Progenitor cell of endocrine pancreas (in vitro differentiated cells): ENCODE measurements around the gene MAP4. TPM values are rescaled to one million over a fixed set of nuclear protein-coding genes. Genes with fewer than 3 reads are reported as not detected.

ENCODE experiments used
- DNase-seq: peaks from one replicate; pipeline ENCODE4 v3.0.0; 2021; ENCODE audit warnings: low spot score; ENCODE audit not compliant: unreplicated experiment
- H3K27ac Mint-ChIP-seq: 2 replicates; pipeline ENCODE4 v1.8.0; 2021; ENCODE audit warnings: mild to moderate bottlenecking, moderate library complexity, mixed read lengths
- H3K27me3 Mint-ChIP-seq: 2 replicates; pipeline ENCODE4 v1.8.0; 2021; ENCODE audit warnings: mixed read lengths
- H3K36me3 Mint-ChIP-seq: 2 replicates; pipeline ENCODE4 v1.8.0; 2022; ENCODE audit warnings: mixed read lengths; ENCODE audit not compliant: insufficient read depth
- H3K4me1 Mint-ChIP-seq: 2 replicates; pipeline ENCODE4 v1.8.0; 2021; ENCODE audit warnings: low read depth, mixed read lengths
- H3K4me3 Mint-ChIP-seq: 2 replicates; pipeline ENCODE4 v1.8.0; 2021; ENCODE audit warnings: low read depth, mild to moderate bottlenecking, moderate library complexity, mixed read lengths
- H3K9me3 Mint-ChIP-seq: 2 replicates; pipeline ENCODE4 v1.8.0; 2021; ENCODE audit warnings: low read depth, mixed read lengths
- total RNA-seq: library from RNA; stranded (reverse); gene quantifications from 2 replicates; pipeline ENCODE4 v1.2.1, GENCODE V29; 2021
- TF ChIP-seq, protein P1 (sequence below): fragments of 200-600 bp; sonication (generic); IDR thresholded peaks from one replicate; pipeline ENCODE4 v1.5.0; 2021; ENCODE audit warnings: antibody characterized with exemption, mild to moderate bottlenecking; ENCODE audit not compliant: unreplicated experiment

The MAP4 gene
- total RNA-seq, 1 donor from 2014 or later, result 121 TPM

DNA sequence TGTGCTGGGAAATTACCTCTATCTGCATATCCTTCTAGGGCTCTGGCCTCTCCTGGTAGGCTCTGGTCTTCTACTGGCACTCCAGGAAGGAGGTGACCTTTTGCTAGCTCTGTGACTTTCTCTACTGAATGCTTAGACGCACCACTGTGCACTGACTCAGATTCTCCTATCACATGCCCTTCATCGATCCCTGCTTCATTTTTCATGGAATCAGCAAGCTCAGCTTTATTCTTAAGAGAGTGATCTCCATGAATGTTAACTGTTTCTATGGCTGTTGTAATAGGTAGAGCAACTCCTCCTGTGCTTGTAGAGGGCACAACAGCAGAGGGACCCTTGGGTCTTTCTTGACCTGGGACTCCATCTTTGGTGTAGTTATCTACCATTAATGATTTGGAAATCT lies 106.6 kb downstream of the MAP4 start:
- Mint-ChIP-seq H3K36me3 (peaks cover 34% of the 10 kb centered on the region), H3K9me3 (no peaks in the 10 kb centered on the region), H3K4me3 (no peak overlapping the region), H3K27me3 (no peaks in the 10 kb centered on the region), H3K4me1 (peaks cover 32% of the 10 kb centered on the region), H3K27ac (peak overlapping the region; percentile 26)
- DNase-seq, result no peak
- TF ChIP-seq, protein P1, sequence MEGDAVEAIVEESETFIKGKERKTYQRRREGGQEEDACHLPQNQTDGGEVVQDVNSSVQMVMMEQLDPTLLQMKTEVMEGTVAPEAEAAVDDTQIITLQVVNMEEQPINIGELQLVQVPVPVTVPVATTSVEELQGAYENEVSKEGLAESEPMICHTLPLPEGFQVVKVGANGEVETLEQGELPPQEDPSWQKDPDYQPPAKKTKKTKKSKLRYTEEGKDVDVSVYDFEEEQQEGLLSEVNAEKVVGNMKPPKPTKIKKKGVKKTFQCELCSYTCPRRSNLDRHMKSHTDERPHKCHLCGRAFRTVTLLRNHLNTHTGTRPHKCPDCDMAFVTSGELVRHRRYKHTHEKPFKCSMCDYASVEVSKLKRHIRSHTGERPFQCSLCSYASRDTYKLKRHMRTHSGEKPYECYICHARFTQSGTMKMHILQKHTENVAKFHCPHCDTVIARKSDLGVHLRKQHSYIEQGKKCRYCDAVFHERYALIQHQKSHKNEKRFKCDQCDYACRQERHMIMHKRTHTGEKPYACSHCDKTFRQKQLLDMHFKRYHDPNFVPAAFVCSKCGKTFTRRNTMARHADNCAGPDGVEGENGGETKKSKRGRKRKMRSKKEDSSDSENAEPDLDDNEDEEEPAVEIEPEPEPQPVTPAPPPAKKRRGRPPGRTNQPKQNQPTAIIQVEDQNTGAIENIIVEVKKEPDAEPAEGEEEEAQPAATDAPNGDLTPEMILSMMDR, result no peak

DNA sequence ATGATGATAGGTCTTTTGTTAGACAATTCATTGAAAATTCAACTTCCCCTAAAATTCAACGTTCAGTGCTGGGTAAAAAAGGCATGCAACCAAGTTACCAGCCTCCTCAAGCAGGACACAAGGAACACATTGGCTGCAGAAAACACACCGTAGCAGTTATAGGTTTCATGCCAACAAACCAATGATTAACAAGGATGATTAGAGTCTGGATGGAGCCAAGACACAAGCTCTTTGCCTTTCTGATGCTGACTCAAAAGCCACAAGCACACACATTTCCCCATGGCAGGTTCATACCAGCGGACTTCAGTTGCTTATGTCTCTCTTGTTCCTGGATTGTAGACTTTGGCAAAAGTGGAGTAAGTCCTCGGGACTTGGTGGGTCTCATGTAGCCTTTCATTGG lies 107.5 kb downstream of the MAP4 start:
- Mint-ChIP-seq H3K36me3 (peaks cover 33% of the 10 kb centered on the region), H3K27me3 (no peaks in the 10 kb centered on the region), H3K4me1 (peaks cover 32% of the 10 kb centered on the region), H3K9me3 (no peaks in the 10 kb centered on the region), H3K27ac (no peak overlapping the region), H3K4me3 (no peak overlapping the region)
- TF ChIP-seq, protein P1, result no peak
- DNase-seq, result no peak

DNA sequence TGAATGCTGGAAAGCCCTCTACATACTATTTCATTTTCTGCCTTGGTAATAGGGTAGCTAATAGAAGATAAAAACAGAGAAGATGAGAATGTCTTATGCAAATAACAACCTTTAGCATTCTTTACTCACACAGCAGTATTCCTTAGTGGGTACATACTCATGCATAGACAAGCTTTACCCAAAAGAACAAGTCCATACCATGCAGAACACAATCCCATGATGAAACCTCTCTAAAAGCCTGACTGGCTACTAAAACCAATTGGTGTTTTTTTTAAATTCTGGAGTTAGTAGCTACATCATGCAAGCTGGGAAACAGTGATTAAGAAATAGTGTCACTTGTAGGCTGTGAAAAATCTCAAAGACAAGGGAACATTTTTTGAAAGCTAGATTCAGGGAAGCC lies 108.4 kb downstream of the MAP4 start:
- no peak for DNase-seq
- H3K36me3 Mint-ChIP-seq, result peaks cover 35% of the 10 kb centered on the region
- peak overlapping the region; percentile 51 for H3K27ac Mint-ChIP-seq
- TF ChIP-seq, protein P1, result no peak
- no peaks in the 10 kb centered on the region for H3K9me3 Mint-ChIP-seq
- H3K27me3 Mint-ChIP-seq, result no peaks in the 10 kb centered on the region
- peaks cover 41% of the 10 kb centered on the region for H3K4me1 Mint-ChIP-seq
- no peak overlapping the region for H3K4me3 Mint-ChIP-seq

DNA sequence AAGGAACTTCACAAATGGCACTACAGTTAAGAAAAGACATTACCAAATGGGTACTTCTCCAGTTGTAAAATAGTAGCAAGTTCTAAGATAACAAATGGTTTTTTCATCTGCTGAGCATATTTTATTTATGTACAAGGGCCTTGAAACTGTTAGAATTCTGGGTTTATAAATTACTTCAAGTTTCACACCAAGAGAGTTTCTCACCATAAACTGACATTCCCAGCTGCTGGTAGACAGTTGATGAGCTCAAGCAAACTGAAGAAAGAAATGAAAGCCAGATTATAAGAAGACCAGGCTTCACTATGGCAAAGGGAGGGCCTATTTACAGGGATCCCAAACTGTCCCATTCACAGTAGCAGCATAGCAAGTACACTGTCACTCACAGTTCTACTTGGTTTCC lies 113.5 kb downstream of the MAP4 start:
- Mint-ChIP-seq H3K9me3 (no peaks in the 10 kb centered on the region), H3K36me3 (peaks cover 15% of the 10 kb centered on the region), H3K27ac (peak overlapping the region; percentile 73), H3K4me1 (peaks cover 48% of the 10 kb centered on the region), H3K4me3 (peak overlapping the region; percentile 5), H3K27me3 (no peaks in the 10 kb centered on the region)
- TF ChIP-seq, protein P1, result no peak
- DNase-seq, result no peak

DNA sequence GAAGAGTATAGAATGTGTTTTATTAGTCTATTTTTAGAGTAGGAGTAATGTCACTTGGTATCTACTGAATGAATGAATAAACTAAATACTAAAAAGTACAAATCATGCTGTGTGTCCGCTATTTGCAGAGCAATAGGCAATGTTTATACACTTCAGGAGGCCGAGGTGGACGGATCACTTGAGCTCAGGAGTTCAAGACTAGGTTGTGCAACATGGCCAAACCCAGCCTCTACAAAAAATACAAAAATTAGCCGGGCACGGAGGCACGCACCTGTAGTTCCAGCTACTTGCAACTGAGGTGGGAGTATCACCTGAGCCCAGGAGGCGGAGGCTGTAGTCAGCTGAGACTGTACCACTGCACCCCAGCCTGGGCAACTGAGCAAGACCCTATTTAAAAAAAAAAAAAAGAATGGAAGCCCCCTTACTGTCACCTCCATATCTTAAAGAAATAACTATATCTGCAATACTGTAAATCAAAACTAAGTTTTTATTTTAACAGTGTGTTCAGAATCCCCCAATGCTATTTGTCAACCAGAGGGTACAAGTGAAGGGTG lies 114.9 kb downstream of the MAP4 start:
- Mint-ChIP-seq H3K36me3 (peaks cover 17% of the 10 kb centered on the region), H3K27ac (peak overlapping the region; percentile 93), H3K27me3 (no peaks in the 10 kb centered on the region), H3K4me1 (peaks cover 52% of the 10 kb centered on the region), H3K9me3 (no peaks in the 10 kb centered on the region), H3K4me3 (no peak overlapping the region)
- TF ChIP-seq, protein P1, result no peak
- no peak for DNase-seq
